GM18951 (cell line): ENCODE measurements around the gene ALAS1.

Experiments used
- POLR2A ChIP-seq: IDR thresholded peaks from 4 replicates; pipeline ENCODE4 v1.6.1; 2011; ENCODE audit warnings: mild to moderate bottlenecking; ENCODE audit not compliant: insufficient read length, insufficient read depth; ENCODE audit errors: extremely low read depth
- in situ Hi-C: fragments of 300-500 bp; cut with MboI; formaldehyde crosslinking; loops from one replicate; pipeline ENCODE4 v1.12.0; 2022; ENCODE audit warnings: low sequenced_read_pairs, mixed read lengths, inconsistent platforms; ENCODE audit not compliant: unreplicated experiment

The ALAS1 gene

GRCh38 chr3:52183786-52184445 lies 14.0 kb upstream of the ALAS1 start:
- in situ Hi-C loops: no loop called here
- no peak for TF ChIP-seq POLR2A

GRCh38 chr3:52184690-52185089 lies 13.3 kb upstream of the ALAS1 start:
- no peak for TF ChIP-seq POLR2A
- in situ Hi-C loops: no loop called here

GRCh38 chr3:52185311-52185710 lies 12.6 kb upstream of the ALAS1 start:
- TF ChIP-seq POLR2A: no peak
- in situ Hi-C loops: no loop called here

GRCh38 chr3:52185837-52186236 lies 12.1 kb upstream of the ALAS1 start:
- no peak for TF ChIP-seq POLR2A
- in situ Hi-C loops: no loop called here

GRCh38 chr3:52186729-52187128 lies 11.2 kb upstream of the ALAS1 start:
- in situ Hi-C loops: no loop called here
- no peak for TF ChIP-seq POLR2A

- TF ChIP-seq POLR2A: no peak
- in situ Hi-C loops: no loop called here
These were observed 9.4 kb upstream of the ALAS1 start for GRCh38 chr3:52188556-52188955.

- in situ Hi-C loops: no loop called here
- no peak for TF ChIP-seq POLR2A
These were observed 7.5 kb upstream of the ALAS1 start for GRCh38 chr3:52190294-52191074.

GRCh38 chr3:52191663-52192062 lies 6.3 kb upstream of the ALAS1 start:
- TF ChIP-seq POLR2A: no peak
- in situ Hi-C loops: no loop called here

- in situ Hi-C loops: no loop called here
- no peak for TF ChIP-seq POLR2A
These were observed 4.9 kb upstream of the ALAS1 start for GRCh38 chr3:52193065-52193464.

GRCh38 chr3:52194485-52195290 lies 3.3 kb upstream of the ALAS1 start:
- in situ Hi-C loops: no loop called here
- no peak for TF ChIP-seq POLR2A

GRCh38 chr3:52195291-52195597 lies 2.7 kb upstream of the ALAS1 start:
- in situ Hi-C loops: no loop called here
- no peak for TF ChIP-seq POLR2A

GRCh38 chr3:52195823-52196331 lies 2.1 kb upstream of the ALAS1 start:
- no peak for TF ChIP-seq POLR2A
- in situ Hi-C loops: no loop called here

- in situ Hi-C loops: no loop called here
These were observed 983 bp upstream of the ALAS1 start for GRCh38 chr3:52196977-52197376.

GRCh38 chr3:52197499-52197841 lies 490 bp upstream of the ALAS1 start:
- TF ChIP-seq POLR2A: no peak

More at GRCh38 chr3:52196977-52197376, 983 bp upstream of the ALAS1 start:
- TF ChIP-seq POLR2A: no peak

More at GRCh38 chr3:52197499-52197841, 490 bp upstream of the ALAS1 start:
- in situ Hi-C loops: no loop called here
